GF-D8 (cell line): ENCODE measurements around the gene TANGO6.
"Not testable (repeated sequence)": the region's sequence is repeated elsewhere in the genome, so short reads cannot be mapped to it uniquely, and the experiment has no call there.

Experiments
- DNase-seq: peaks from one replicate; lab custom pipeline; 2025; lab: John Stamatoyannopoulos, UW

The TANGO6 gene

DNA sequence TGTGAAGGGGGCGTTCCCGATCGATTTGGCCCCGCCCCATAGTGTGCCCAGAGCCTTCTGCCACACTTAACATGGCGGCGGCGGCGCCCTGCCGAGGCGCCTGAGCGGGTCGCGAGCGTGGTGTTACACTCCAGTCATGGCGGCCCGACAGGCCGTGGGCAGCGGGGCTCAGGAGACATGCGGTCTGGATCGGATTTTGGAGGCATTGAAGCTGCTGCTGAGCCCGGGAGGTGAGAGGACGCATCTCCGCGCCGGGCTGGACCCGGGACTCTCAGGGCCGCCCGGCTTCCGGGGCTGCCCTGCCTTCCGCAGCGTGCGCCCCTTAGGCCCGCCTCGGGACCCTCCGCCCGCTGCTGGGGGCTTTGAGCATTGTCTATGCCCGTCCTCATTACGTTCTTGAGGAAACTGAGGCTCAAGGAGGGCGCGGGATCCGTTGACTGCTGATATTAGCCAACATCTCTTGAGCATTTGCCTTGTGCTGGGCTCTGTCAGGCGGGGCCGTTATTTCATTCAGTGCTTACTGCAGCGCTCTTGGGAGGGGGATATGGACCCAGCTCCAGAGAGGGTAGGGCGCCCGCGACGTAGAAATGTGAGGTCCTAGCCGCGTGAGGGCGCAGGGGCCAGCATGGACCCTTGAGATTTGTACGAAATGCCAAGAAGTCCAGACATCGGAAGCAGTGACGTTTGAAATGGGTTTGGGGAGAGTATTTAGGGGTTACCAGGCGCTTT lies at the start of gene TANGO6:
TANGO6 (plus strand) TSS at position 50 of the 729 bp plus-strand sequence; CDS start at position 137, 87 bp downstream.
- DNase-seq: peak; percentile 61

DNA sequence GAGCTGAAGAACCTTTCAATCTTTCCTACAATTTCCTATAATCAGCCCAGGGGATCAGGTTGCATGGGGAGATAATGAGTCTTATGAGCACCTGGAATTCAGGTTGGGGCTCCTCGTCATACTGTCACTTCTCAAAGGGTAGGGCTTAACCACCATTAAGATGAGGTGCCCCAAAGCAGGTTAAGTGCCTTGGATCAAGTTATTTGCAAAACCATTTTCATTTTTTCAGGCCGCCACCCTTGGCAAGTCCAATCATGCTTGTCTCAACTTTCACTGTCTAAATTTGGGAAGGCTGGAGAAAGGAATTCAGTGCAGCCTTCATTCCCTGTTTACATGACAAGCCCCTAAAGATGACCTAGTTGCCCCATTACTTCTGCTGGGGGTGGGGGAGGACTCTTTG lies 44.9 kb upstream of the TANGO6 start:
- DNase-seq: no peak

DNA sequence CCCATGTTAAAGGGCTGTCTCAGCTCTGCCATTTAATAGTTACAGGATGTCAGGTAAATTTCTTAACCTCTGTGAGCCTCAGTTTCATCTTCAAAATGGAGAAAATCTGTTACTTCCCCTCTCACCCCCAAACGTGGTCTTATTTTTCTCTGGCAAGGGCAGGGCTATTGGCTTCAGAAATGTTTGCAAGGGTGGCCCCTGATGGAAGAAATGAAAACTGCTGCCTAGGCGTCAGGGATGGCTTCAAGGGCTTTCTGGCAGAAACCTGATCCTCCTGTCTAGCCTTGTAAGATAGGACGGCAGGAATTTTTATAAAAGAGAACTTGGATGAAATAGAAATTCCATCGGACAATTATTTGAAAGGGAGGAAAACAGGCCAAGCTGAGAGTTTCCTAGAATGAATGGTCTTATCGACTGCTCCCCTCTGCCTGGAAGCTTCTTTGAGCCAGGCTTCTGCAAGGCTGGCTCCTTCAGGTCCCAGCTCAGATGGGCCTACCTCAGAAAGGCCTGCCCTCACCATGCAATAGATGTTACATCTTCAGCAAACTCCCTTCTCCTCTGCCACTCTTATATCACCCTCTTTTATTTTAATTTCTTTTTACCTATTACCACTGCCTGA lies 43.0 kb upstream of the TANGO6 start:
- DNase-seq: peak; percentile 26

DNA sequence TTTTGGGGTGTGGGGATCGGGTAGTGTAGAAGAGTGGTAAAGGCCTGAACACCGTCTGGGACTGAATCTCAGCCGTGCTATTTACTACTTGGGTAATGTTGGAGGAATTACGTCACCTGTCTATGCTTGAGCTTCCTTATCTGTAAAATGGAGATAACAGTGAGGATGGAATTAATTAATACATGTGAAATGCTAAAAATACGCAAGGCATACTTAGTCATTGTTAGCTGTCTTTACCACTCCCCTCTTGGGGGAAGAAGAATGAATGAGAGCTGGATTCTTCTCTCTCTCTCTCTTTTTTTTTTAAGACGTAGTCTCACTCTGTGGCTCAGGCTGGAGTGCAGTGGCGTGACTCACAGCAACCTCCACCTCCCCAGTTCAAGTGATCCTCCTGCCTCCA lies 41.1 kb upstream of the TANGO6 start:
- no peak for DNase-seq

DNA sequence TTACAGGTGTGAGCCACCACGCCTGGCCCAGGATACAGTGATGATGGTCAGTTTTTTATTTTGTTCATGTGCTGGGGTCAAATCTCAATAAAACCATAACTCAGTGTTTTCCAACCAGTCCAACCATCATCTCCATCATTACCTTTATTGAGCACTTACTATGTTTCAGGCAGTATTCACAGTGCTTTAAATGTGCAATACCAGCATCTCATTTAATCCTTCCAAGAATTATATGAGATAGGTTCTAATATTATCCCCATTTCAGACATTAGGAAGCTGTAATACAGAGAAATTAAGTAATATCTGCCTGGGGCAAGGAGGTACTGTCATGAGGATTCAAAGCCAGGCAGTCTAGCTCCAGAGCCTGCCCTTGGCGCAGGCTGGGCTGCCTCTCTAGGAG lies 36.9 kb upstream of the TANGO6 start:
- no peak for DNase-seq

DNA sequence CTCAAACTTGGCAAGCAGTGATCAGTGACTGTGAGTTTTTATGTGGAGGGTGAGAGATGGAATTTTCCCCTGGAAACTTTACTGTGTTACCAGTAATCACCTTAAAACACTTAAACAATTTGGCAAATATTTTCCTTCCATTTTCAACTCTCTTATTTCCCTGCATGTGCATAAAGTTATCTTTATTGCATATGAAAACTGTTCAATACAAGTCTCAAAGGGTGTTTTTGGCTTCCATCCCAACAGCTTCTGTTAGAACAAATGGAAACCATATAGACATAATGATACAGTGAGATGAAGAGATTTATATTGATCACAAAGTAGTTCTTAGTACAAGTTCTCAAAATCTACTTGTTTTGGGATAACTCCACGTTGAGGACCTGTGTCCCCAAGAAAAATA lies 36.4 kb upstream of the TANGO6 start:
- DNase-seq: no peak

DNA sequence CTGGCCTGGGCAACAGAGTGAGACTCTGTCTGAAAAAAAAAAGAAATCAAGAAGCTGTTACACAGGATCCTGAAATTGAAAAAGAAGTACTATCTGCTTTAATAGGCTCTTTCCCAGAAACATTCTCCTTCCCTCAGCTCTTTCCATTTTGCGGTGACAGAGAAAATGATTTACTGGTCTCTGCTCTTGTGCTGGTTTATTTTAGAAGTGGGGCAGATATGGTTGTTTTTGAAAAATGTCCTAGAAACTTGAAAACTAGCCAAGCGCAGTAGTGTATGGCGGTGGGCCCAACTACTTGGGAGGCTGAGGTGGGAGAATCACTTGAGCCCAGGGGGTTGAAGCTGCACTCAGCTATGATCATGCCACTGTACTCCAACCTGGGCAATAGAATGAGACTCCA lies 28.8 kb upstream of the TANGO6 start:
- no peak for DNase-seq

DNA sequence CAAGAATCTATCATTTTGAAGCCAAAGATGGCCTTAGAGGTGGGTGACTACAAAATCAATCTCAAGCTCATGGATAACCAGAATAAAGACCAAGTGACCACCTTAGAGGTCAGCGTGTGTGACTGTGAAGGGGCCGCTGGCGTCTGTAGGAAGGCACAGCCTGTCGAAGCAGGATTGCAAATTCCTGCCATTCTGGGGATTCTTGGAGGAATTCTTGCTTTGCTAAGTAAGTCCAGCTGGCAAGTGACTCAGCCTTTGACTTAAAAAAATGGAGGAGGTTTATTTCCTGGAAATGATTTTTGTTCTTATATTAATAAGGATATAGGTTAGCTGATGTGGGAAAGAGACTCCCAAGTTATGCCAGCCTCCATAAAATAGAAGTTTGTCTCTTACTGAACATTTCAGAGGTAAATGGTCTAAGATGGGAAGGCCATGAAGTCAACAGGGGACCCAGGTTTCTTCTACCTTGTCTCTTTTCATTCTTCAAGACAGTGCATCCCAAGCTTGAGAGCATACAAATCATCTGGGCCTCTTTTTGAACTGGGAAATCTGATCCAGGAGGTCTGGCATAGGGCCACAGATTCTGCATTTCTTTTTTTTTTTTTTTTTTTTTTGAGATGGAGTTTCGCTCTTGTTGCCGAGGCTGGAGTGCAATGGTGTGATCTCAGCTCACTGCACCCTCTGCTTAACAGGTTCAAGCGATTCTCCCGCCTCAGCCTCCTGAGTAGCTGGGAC lies 19.8 kb upstream of the TANGO6 start:
- DNase-seq: no peak

DNA sequence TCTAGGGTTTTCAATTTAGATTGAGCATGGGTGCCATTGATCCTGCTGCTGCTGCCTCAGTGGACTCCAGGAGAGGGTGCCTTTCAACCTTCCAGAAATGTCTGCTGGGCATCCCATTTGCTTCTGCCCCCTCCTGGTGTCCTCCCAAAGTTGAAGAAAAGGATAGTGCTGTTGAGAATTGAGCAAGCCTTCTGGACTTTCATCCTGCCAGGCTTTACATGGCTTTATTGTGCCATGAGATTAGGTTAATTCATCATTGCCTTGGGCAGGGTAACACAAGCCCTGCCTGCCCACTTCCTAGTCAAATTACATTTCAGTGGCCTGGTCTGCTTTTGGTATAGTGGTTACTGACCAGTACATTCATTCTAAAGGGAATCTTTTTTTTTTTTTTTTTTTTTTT lies 17.9 kb upstream of the TANGO6 start:
- no peak for DNase-seq

DNA sequence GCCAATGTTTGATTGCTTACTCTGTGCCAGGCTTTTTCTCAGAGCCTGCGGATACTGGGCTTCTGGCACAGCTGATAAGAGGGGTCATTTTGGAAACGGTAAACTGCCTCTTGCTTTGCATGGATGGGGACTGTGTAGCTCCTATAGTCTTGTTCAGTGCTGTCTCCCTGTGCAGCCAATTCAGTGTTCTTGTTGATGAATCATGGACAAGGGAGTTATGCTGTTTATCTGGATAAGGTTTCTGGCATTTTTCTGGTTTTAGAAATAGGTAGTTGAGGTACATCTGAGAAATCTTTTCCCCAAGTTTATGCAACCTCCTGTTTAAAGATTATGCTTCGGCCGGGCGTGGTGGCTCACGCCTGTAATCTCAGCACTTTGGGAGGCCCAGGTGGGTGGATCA lies 16.7 kb upstream of the TANGO6 start:
- DNase-seq: no peak

DNA sequence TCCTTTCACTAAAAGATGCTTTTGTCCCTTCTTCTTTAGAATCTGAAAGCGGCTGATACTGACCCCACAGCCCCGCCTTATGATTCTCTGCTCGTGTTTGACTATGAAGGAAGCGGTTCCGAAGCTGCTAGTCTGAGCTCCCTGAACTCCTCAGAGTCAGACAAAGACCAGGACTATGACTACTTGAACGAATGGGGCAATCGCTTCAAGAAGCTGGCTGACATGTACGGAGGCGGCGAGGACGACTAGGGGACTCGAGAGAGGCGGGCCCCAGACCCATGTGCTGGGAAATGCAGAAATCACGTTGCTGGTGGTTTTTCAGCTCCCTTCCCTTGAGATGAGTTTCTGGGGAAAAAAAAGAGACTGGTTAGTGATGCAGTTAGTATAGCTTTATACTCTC lies 10.1 kb upstream of the TANGO6 start:
- no peak for DNase-seq

DNA sequence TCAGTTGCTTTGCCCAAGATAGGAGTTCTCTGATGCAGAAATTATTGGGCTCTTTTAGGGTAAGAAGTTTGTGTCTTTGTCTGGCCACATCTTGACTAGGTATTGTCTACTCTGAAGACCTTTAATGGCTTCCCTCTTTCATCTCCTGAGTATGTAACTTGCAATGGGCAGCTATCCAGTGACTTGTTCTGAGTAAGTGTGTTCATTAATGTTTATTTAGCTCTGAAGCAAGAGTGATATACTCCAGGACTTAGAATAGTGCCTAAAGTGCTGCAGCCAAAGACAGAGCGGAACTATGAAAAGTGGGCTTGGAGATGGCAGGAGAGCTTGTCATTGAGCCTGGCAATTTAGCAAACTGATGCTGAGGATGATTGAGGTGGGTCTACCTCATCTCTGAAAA lies 8.8 kb upstream of the TANGO6 start:
- no peak for DNase-seq

DNA sequence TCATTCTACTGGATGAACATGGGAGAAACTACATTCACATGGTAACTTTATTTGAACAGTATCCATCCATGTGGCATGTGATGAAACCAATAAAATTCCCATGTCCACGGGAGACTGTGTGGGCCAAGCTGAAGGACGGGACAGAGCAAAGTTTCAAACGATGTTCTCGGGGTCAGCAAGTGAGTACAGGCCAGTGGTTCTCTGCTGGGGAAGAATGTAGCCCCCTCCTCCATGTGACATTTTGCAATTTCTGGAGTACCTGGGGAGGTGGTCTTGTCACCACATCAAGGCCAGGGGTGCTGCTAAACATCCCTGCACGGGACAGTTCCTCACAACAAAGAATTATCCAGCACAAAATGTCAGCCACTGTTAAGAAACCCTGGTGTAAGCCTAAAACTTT lies 7.4 kb upstream of the TANGO6 start:
- DNase-seq: no peak

DNA sequence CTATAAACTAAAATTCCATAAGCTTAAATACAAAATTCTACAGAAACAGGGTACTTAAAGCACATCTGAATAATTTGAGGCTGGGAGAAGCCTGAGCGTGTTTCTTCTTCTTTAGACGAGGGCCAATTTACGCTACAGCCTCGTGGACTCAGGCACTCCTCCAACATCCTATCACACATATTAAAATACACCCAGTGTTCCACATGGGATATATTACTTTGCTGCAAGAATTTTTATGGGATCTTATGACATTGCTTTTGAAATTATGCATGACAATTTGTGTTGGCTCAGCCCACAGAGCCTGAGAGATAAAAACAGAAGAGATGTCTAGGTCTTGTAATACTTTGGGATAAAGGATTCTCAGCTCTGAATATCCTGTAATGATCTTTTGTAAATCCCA lies 3.5 kb upstream of the TANGO6 start:
- no peak for DNase-seq

DNA sequence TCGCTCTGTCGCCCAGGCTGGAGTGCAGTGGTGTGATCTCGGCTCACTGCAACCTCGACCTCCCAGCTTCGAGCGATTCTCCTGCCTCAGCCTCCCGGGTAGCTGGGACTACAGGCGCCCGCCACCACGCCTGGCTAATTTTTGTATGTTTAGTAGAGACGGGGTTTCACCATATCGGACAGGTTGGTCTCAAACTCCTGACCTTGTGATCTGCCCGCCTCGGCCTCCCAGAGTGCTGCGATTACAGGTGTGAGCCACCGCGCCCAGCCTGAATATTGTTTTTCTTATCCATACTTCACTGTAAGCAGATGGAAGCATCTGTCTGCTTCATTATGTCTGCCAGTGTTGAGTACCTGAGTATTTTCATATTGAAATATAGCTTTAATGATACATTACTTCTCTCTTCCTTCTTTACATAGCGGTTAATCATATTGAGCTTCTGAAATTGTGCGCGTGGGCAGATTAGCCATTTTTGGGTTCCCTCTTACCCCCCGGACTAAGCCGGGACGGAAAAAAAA lies 308 bp upstream of the TANGO6 start:
- not testable (repeated sequence) for DNase-seq

DNA sequence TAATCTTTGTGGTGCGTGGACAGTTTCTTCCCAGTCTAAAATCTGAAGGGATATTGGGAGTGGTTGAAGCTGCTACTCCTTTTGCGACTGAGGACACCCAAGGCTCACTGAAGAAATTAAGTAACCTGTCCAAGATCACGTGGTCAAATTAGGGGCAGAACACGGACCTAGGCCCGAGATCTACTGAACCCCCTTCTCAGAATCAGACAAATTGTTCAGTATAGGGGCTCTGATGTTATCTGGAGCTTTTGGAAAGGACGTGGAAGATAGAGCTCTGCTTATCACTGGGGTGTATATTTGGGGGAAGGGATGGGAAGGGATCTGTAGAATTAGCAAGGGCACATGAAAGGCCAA lies 857 bp downstream of the TANGO6 start:
- no peak for DNase-seq

DNA sequence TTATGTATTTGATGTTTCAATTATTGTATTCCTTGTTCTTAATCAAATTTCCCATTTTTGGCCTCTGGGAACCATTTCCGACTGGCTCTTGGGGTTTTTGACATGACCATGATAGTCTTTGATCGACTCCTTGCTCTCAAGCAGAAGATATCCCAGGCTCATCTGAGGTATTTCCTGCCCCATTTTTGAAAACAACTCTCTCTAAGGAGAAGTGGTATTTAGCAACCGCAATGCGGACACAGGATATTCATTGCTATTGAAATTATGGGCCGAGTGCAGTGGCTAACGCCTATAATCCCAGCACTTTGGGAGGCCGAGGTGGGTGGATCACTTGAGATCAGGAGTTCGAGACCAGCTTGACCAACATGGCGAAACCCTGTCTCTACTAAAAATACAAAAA lies 5.5 kb downstream of the TANGO6 start:
- DNase-seq: no peak

DNA sequence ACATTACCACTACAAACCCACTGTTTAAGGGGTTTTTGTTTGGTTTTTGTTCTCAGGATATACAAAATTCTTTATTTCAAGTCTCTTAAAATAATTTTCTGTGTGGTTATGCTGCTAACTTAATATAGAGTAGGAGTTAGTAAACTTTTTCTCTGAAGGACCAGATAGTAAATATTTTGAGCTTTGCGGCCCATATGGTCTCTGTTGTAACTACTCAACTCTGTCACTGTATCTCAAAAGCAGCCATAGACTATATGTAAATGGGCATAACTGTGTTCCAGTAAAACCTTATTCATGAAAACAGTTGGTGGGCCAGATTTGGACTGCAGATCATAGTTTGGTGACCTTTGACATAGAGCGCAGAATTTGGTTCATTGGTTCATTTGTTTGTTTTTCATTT lies 7.2 kb downstream of the TANGO6 start:
- DNase-seq: no peak

DNA sequence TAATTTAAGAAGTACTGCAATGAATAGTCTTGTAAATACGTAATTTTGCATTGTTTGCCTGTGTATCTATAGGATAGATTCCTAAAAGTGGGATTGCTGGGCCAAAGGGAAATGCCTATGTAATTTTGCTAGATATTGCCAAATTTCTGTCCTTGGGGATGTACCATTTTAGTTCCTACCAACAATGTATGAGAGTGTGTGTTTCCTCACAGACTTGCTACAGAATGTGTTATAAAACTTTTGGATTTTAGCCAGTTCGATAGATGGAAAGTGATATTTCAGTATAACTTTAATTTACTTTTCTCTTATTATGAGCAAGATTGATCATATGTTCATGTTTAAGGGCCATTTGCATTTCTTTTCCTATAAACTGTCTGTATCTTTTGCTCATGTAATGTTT lies 8.3 kb downstream of the TANGO6 start:
- DNase-seq: no peak

DNA sequence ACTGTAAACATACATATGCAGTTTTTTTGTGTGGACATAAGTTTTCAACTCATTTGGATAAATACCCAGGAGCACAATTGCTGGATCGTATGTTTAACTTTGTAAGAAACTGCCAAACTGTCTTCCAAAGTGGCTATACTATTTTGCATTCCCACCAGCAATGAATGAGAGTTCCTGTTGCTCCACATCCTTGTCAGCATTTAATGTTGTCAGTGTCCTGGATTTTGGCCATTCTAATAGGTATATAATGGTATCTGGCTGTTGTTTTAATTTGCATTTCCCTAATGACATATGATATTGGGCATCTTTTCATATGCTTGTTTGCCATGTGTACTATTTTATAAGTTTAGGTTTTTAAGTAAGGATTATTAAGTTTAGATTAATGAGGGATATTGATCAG lies 14.1 kb downstream of the TANGO6 start:
- DNase-seq: no peak

DNA sequence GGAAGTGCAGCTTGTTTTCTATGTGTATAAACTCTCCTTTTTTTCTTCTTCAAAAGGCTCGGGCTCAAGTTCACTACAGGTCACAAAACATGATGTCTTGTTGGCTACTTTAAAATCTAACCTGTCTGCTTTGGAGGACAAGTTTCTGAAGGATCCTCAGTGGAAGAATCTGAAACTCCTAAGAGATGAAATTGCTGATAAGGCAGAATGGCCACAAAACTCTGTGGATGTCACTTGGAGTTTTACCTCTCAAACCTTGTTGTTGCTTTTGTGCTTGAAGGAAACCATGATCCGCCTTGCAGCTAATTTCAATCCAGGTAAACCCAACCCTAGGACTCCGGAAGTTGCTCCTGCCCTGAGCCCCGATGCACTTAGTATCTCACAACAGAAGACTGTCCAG lies 16.5 kb downstream of the TANGO6 start:
- DNase-seq: no peak

DNA sequence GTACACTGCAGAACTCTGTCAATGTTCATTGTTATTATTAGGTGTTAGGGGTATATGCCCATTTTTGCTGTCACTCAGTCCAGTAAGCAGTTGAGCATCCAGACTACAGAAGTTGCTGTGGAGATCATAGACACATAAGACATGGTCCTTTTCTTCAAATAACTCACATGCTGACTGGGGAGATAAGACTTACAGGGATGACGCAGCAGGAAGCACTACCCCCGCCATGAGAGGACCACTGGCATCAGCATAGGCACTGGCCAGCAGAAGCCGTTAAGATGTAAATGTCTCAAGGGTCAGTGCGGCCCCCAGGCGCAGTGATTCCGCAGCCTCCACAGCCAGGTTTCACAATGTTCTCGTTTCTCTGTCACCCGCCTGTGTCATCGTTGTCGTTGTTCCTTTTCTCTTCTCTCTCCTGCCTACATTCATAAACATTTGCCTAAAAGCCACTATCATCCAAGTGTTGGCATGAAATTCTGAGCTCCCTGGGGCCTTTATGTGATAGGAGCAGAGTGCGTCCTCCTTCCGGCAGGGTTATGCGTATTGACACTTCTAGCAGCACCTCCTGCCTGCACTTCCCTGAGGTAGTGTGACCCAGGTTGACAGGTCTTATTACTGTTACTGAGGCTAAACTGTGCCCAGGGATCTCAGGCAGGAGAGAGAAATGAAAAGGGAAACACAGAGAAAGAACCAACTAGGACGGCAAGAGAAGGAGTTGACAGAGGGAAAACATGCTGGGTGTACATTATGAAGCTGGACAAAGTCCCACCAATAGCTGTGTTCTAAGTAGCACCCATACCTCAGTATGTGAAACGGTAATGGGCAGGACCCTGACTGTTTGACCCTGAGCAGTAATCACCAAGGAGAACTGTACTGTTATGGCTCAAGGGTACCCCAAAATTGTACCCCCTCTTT lies 17.9 kb downstream of the TANGO6 start:
- DNase-seq: no peak
